DOHH2 (cell line): ENCODE measurements around the gene ABCA3.

Source experiments
- H3F3A ChIP-seq: fragments of 200-600 bp; sonication (generic), shearing (Covaris generic); 2 replicates; pipeline ENCODE4 v1.6.0; 2016; ENCODE audit warnings: antibody characterized with exemption, mild to moderate bottlenecking; ENCODE audit not compliant: control insufficient read depth, insufficient read depth
- H3K27ac ChIP-seq: fragments of 200-600 bp; sonication (generic); 2 replicates; pipeline ENCODE4 v1.5.1; 2014; ENCODE audit warnings: low read depth, mild to moderate bottlenecking, low read length, moderate library complexity
- H3K27me3 ChIP-seq: fragments of 200-600 bp; sonication (generic); 2 replicates; pipeline ENCODE4 v1.6.1; 2014; ENCODE audit warnings: mild to moderate bottlenecking, low read length, mixed read lengths; ENCODE audit not compliant: control insufficient read depth
- H3K36me3 ChIP-seq: fragments of 200-600 bp; sonication (generic); 2 replicates; pipeline ENCODE4 v1.6.1; 2014; ENCODE audit warnings: mild to moderate bottlenecking, low read length, moderate library complexity, mixed read lengths; ENCODE audit not compliant: control insufficient read depth
- H3K4me1 ChIP-seq: fragments of 200-600 bp; sonication (generic); 2 replicates; pipeline ENCODE4 v1.6.1; 2014; ENCODE audit warnings: mild to moderate bottlenecking, low read length, mixed read lengths; ENCODE audit not compliant: control insufficient read depth
- H3K4me2 ChIP-seq: fragments of 200-600 bp; sonication (generic); 2 replicates; pipeline ENCODE4 v1.6.0; 2014; ENCODE audit warnings: mild to moderate bottlenecking, low read length, moderate library complexity
- H3K4me3 ChIP-seq: fragments of 200-600 bp; sonication (generic); 2 replicates; pipeline ENCODE4 v1.5.1; 2014; ENCODE audit warnings: mild to moderate bottlenecking, low read length, mixed read lengths
- H3K79me2 ChIP-seq: fragments of 200-600 bp; sonication (generic); 2 replicates; pipeline ENCODE4 v1.6.1; 2014; ENCODE audit warnings: mild to moderate bottlenecking, low read length, mixed read lengths; ENCODE audit not compliant: control insufficient read depth
- H3K9me2 ChIP-seq: fragments of 200-600 bp; sonication (generic); replicated peaks from 2 replicates; pipeline ENCODE4 v1.6.1; 2014; ENCODE audit warnings: mild to moderate bottlenecking, low read length, mixed read lengths; ENCODE audit not compliant: control insufficient read depth
- H3K9me3 ChIP-seq: fragments of 200-600 bp; sonication (generic); 2 replicates; pipeline ENCODE4 v1.6.1; 2014; ENCODE audit warnings: antibody characterized with exemption, low read length, mixed read lengths; ENCODE audit not compliant: control insufficient read depth, insufficient read depth
- H4K20me1 ChIP-seq: fragments of 200-600 bp; sonication (generic); 2 replicates; pipeline ENCODE4 v1.6.0; 2014; ENCODE audit warnings: low read depth, mild to moderate bottlenecking, antibody characterized with exemption, low read length, moderate library complexity; ENCODE audit not compliant: control insufficient read depth, insufficient read depth
- EZH2phosphoT487 ChIP-seq: fragments of 200-600 bp; sonication (generic); IDR thresholded peaks from 2 replicates; pipeline ENCODE4 v1.6.1; 2017; ENCODE audit warnings: borderline replicate concordance, mild to moderate bottlenecking, antibody characterized with exemption, low read length, moderate library complexity, mixed read lengths
- TF ChIP-seq, protein P1 (sequence below): fragments of 200-600 bp; sonication (generic); IDR thresholded peaks from one replicate; pipeline ENCODE4 v1.5.1; 2014; ENCODE audit warnings: antibody characterized with exemption, mild to moderate bottlenecking, low read depth, low read length; ENCODE audit not compliant: poor library complexity, severe bottlenecking

Gene ABCA3

DNA sequence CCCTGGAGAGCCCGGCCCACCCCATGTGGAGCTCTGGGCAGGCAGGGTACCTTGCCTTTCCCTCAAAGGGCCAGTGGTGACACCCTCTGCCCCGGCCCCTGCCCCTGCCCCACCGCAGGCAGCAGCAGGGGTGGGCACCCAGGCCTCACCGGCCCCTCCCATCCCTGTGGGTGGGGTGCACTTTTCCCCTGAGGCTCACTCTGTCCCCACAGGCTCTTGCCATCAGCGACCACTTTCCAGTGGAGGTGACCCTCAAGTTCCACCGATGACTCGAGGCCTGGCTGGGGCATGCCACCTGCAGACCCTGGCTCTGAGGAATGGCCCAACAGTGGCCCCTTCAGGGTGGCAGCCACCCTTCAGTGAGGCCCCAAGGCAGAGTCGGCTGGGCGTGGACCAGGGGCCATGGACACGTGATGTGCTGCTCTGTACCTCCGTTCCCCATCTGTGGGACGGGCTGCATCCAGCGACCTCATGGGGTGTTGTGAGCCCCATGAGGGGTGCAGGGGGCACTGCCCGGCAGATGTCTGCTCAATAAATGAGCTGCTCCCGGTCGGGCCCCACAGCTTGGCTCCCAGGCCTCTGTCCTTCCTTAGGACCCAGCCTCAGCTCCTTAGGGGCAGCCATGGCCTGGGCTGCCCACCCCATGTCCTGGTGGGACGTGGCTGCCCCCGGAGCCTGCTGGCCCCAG is 102.2 kb downstream of the ABCA3 start:
- H3K4me1 ChIP-seq = no peaks in the 10 kb centered on the region
- no peaks in the 10 kb centered on the region for H3K9me2 ChIP-seq
- no peaks in the 10 kb centered on the region for H3K27me3 ChIP-seq
- peaks cover 15% of the 10 kb centered on the region; the same call in 1 of the 2 replicates for H3F3A ChIP-seq
- no peaks in the 10 kb centered on the region for H3K9me3 ChIP-seq
- H3K27ac ChIP-seq = no peak overlapping the region
- H3K79me2 ChIP-seq = no peaks in the 10 kb centered on the region
- no peaks in the 10 kb centered on the region for H4K20me1 ChIP-seq
- TF ChIP-seq, protein P1, sequence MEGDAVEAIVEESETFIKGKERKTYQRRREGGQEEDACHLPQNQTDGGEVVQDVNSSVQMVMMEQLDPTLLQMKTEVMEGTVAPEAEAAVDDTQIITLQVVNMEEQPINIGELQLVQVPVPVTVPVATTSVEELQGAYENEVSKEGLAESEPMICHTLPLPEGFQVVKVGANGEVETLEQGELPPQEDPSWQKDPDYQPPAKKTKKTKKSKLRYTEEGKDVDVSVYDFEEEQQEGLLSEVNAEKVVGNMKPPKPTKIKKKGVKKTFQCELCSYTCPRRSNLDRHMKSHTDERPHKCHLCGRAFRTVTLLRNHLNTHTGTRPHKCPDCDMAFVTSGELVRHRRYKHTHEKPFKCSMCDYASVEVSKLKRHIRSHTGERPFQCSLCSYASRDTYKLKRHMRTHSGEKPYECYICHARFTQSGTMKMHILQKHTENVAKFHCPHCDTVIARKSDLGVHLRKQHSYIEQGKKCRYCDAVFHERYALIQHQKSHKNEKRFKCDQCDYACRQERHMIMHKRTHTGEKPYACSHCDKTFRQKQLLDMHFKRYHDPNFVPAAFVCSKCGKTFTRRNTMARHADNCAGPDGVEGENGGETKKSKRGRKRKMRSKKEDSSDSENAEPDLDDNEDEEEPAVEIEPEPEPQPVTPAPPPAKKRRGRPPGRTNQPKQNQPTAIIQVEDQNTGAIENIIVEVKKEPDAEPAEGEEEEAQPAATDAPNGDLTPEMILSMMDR = no peak
- no peak for TF ChIP-seq EZH2phosphoT487
- H3K4me2 ChIP-seq = no peak overlapping the region
- H3K36me3 ChIP-seq = peaks cover 48% of the 10 kb centered on the region
- H3K4me3 ChIP-seq = no peak overlapping the region

DNA sequence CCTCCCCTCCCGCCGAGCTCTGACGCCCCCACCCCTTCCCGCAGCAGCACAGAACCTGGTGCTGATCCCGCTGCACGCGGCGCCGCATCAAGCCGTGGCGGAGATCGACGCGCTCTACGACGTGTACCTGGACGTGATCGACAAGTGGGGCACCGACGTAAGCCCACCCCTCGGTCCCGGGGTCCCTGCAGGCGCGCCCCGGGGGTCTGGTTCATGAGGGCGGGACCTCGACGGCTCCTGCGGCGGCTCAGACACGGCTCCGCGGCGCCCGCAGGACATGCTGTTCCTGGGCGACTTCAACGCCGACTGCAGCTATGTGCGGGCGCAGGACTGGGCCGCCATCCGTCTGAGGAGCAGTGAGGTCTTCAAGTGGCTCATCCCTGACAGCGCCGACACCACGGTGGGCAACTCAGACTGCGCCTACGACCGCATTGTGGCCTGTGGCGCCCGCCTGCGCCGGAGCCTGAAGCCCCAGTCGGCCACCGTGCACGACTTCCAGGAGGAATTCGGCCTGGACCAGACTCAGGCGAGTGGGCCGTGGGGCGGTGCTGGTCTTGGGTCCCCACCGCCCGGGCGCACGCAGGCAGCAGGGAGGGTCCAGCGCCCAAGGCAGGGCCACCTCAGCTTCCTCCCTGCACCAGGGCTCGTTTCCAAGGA is 102.9 kb downstream of the ABCA3 start:
- peaks cover 14% of the 10 kb centered on the region; the same call in 1 of the 2 replicates for H3F3A ChIP-seq
- H3K27ac ChIP-seq = no peak overlapping the region
- H3K27me3 ChIP-seq = no peaks in the 10 kb centered on the region
- H3K36me3 ChIP-seq = peaks cover 48% of the 10 kb centered on the region
- no peak overlapping the region for H3K4me2 ChIP-seq
- H4K20me1 ChIP-seq = no peaks in the 10 kb centered on the region
- no peaks in the 10 kb centered on the region for H3K79me2 ChIP-seq
- TF ChIP-seq, protein P1 = no peak
- TF ChIP-seq EZH2phosphoT487 = no peak
- no peaks in the 10 kb centered on the region for H3K9me3 ChIP-seq
- H3K4me3 ChIP-seq = no peak overlapping the region
- no peaks in the 10 kb centered on the region for H3K4me1 ChIP-seq
- H3K9me2 ChIP-seq = no peaks in the 10 kb centered on the region

DNA sequence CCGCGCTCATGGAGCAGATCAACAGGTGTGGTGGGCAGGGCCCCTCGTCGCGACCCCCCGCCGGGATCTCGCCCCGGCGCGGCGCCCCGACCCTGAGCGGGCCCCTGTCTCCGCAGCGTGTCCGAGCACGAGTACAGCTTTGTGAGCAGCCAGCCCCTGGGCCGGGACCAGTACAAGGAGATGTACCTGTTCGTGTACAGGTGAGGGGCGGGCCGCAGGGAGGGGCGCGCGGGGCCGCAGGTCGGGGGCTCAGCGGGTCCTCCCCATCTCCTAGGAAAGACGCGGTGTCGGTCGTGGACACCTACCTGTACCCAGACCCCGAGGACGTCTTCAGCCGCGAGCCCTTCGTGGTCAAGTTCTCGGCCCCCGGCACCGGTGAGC is 103.4 kb downstream of the ABCA3 start:
- Histone ChIP-seq H3K9me2 (no peaks in the 10 kb centered on the region), H3F3A (peaks cover 9% of the 10 kb centered on the region; the same call in 1 of the 2 replicates), H4K20me1 (no peaks in the 10 kb centered on the region), H3K27ac (no peak overlapping the region), H3K4me1 (no peaks in the 10 kb centered on the region), H3K36me3 (peaks cover 46% of the 10 kb centered on the region), H3K9me3 (no peaks in the 10 kb centered on the region), H3K4me3 (no peak overlapping the region), H3K79me2 (no peaks in the 10 kb centered on the region), H3K27me3 (no peaks in the 10 kb centered on the region), H3K4me2 (no peak overlapping the region)
- no peak for TF ChIP-seq EZH2phosphoT487
- TF ChIP-seq, protein P1 = no peak
